ENCODE data around the gene DTWD1. TPM values are rescaled to one million over a fixed set of nuclear protein-coding genes. Genes with fewer than 3 reads are reported as not detected.

DTWD1 gene
- total and polyA plus RNA-seq, 2 of the 13 experiments (the other 11 are each of a cell fraction or from before 2014, with no cell fraction given), result 12.7 to 18.3 TPM

DNA sequence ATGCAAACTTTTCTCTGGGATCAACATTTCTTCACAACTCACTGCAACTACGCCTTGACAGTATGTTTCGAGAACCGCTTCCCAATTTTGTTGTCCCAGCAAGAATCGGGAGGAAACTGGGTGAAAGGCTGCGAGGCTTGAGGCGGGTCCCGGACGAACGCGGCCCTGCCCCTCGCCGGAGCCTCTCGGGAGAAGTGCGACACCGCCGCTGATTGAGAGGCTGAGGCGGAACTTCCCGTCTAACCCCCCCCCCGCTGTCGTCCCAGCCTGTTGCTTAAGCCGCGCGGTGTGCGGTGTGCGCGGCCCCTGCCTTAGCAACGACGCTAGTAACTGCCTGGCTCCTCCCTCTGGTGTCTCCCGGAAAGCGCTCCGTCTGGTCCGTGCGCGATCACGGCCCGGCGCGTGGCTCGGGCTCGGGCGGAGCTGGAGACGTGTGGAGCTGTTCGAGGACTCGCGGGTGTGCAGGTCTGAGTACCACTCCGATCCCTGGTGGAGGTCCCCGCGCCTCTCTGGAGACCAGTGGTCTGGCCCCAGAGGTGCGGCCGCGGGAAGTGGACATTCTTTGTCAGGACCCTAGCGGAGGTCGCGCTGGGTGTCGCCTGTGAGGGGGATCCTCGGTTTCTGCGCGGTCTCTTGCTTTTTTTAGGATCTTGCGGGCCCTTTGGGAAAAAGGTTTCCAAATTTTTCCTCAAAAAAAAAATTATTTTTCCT lies at the start of gene DTWD1, which contains the start of gene FAM227B (continued):
- TF ChIP-seq, protein P1, sequence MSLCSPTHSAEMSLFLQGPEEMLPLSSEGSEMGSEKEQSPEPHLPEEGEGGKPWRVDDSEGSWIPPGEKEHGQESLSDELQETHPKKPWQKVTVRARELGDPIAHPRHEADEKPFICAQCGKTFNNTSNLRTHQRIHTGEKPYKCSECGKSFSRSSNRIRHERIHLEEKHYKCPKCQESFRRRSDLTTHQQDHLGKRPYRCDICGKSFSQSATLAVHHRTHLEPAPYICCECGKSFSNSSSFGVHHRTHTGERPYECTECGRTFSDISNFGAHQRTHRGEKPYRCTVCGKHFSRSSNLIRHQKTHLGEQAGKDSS (CRISPR knock-in tag; IDR thresholded peaks at IDR 0.05; ENCODE audit: borderline replicate concordance, low read depth), result peak; percentile 99
- TF ChIP-seq KDM5B (CRISPR knock-in tag; IDR thresholded peaks at IDR 0.05; ENCODE audit: borderline replicate concordance), result peak; percentile 97
- peak; percentile 96 for TF ChIP-seq ZNF572 (CRISPR knock-in tag; IDR thresholded peaks at IDR 0.05)
- peak; percentile 62; the same call in 1 of the 2 replicates for TF ChIP-seq TGIF2 (CRISPR knock-in tag; IDR thresholded peaks at IDR 0.05)
- TF ChIP-seq, protein P2, sequence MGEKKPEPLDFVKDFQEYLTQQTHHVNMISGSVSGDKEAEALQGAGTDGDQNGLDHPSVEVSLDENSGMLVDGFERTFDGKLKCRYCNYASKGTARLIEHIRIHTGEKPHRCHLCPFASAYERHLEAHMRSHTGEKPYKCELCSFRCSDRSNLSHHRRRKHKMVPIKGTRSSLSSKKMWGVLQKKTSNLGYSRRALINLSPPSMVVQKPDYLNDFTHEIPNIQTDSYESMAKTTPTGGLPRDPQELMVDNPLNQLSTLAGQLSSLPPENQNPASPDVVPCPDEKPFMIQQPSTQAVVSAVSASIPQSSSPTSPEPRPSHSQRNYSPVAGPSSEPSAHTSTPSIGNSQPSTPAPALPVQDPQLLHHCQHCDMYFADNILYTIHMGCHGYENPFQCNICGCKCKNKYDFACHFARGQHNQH (CRISPR knock-in tag; IDR thresholded peaks at IDR 0.05), result peak; percentile 98; the same call in 1 of the 2 replicates
- TF ChIP-seq, protein P3, sequence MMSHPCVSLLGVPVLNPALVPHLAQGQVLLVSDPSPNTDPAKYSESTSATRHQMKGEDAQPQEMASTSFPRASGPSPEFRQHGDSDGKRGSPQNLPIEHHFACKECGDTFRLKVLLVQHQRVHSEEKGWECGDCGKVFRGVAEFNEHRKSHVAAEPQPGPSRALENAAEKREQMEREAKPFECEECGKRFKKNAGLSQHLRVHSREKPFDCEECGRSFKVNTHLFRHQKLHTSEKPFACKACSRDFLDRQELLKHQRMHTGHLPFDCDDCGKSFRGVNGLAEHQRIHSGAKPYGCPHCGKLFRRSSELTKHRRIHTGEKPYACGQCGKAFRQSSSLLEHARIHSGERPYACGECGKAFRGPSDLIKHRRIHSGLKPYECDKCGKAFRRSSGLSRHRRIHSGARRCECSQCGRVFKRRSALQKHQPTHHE (CRISPR knock-in tag; IDR thresholded peaks at IDR 0.05; ENCODE audit: borderline replicate concordance), result no peak
- TF ChIP-seq ZNF546 (CRISPR knock-in tag; conservative IDR thresholded peaks at IDR 0.05), result peak; percentile 90; the same call in 1 of the 2 replicates
- peak; percentile 83 for TF ChIP-seq MED13 (CRISPR knock-in tag; IDR thresholded peaks at IDR 0.05)
- peak; percentile 97 for TF ChIP-seq ERF (CRISPR knock-in tag; IDR thresholded peaks at IDR 0.05)
- TF ChIP-seq ZFX (CRISPR knock-in tag; IDR thresholded peaks at IDR 0.05; ENCODE audit: low read depth), result peak; percentile 93
- peak; percentile 98 for TF ChIP-seq KDM3A (CRISPR knock-in tag; IDR thresholded peaks at IDR 0.05; ENCODE audit: low read depth)
- peak; percentile 99 for TF ChIP-seq ZNF891 (CRISPR knock-in tag; IDR thresholded peaks at IDR 0.05)
- TF ChIP-seq POLR2AphosphoS2 (IDR thresholded peaks at IDR 0.05; ENCODE audit: low read depth, low read length), result no peak
- TF ChIP-seq HDAC1 (CRISPR knock-in tag; IDR thresholded peaks at IDR 0.05), result peak; percentile 99
- TF ChIP-seq, protein P4, sequence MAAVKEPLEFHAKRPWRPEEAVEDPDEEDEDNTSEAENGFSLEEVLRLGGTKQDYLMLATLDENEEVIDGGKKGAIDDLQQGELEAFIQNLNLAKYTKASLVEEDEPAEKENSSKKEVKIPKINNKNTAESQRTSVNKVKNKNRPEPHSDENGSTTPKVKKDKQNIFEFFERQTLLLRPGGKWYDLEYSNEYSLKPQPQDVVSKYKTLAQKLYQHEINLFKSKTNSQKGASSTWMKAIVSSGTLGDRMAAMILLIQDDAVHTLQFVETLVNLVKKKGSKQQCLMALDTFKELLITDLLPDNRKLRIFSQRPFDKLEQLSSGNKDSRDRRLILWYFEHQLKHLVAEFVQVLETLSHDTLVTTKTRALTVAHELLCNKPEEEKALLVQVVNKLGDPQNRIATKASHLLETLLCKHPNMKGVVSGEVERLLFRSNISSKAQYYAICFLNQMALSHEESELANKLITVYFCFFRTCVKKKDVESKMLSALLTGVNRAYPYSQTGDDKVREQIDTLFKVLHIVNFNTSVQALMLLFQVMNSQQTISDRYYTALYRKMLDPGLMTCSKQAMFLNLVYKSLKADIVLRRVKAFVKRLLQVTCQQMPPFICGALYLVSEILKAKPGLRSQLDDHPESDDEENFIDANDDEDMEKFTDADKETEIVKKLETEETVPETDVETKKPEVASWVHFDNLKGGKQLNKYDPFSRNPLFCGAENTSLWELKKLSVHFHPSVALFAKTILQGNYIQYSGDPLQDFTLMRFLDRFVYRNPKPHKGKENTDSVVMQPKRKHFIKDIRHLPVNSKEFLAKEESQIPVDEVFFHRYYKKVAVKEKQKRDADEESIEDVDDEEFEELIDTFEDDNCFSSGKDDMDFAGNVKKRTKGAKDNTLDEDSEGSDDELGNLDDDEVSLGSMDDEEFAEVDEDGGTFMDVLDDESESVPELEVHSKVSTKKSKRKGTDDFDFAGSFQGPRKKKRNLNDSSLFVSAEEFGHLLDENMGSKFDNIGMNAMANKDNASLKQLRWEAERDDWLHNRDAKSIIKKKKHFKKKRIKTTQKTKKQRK (IDR thresholded peaks at IDR 0.05; ENCODE audit: low read length), result no peak
- peak; percentile 91 for TF ChIP-seq KDM4B (CRISPR knock-in tag; IDR thresholded peaks at IDR 0.05)
- peak; percentile 67 for TF ChIP-seq RBM22 (optimal IDR thresholded peaks at IDR 0.05; ENCODE audit: low read length)
- 0 out of 2 replicates have a peak, but pooled peaks have one; percentile 55 for TF ChIP-seq HMG20B (CRISPR knock-in tag; conservative IDR thresholded peaks at IDR 0.05)
- peak; percentile 91 for TF ChIP-seq SRSF1 (optimal IDR thresholded peaks at IDR 0.05; ENCODE audit: low read depth, low read length)
- TF ChIP-seq ZNF337 (CRISPR knock-in tag; IDR thresholded peaks at IDR 0.05; ENCODE audit: borderline replicate concordance, low read depth), result peak; percentile 97; the same call in 1 of the 2 replicates
- peak; percentile 73; the same call in 1 of the 2 replicates for TF ChIP-seq ZNF510 (CRISPR knock-in tag; IDR thresholded peaks at IDR 0.05; ENCODE audit: low read depth)
- TF ChIP-seq TP53 (CRISPR knock-in tag; conservative IDR thresholded peaks at IDR 0.05), result peak; percentile 82
- TF ChIP-seq KLF6 (CRISPR knock-in tag; IDR thresholded peaks at IDR 0.05), result 0 out of 2 replicates have a peak, but pooled peaks have one; percentile 66
- peak; percentile 78; the same call in 1 of the 2 replicates for TF ChIP-seq TSC22D2 (CRISPR knock-in tag; IDR thresholded peaks at IDR 0.05; ENCODE audit: borderline replicate concordance)

Measured in HepG2 (cell line).